Psoas muscle (tissue), 8 donors: Measurements from ENCODE around the gene SYT13. TPM values are rescaled to one million over a fixed set of nuclear protein-coding genes. Genes with fewer than 3 reads are reported as not detected.

Experiments
- ATAC-seq, 4 donors: fragments of 200-7000 bp; cut with Tn5 transposase; one replicate each; pipeline ENCODE4 v1.9.1; 2020; ENCODE audit warnings: moderate library complexity in 3 of 4, mild to moderate bottlenecking in 2 of 4
- DNase-seq, 2 donors: peaks; one replicate each; pipeline ENCODE4 v3.0.0-alpha.2; 2020
- H3K27ac ChIP-seq: fragments of 200-600 bp; one replicate; pipeline ENCODE4 v1.8.0; 2022
- H3K27me3 ChIP-seq, 3 donors: fragments of 200-600 bp in 1 of 3; one replicate each; pipeline versions ENCODE4 v1.6.1 to v1.8.0; 2013 to 2022; ENCODE audit warnings: low read length in 2 of 3, mild to moderate bottlenecking in 2 of 3, moderate library complexity in 1 of 3; ENCODE audit not compliant: insufficient read depth in 3 of 3
- H3K36me3 ChIP-seq, 2 donors: fragments of 200-600 bp in 1 of 2; one replicate each; pipeline versions ENCODE4 v1.6.1 to v1.8.0; 2013 to 2022; ENCODE audit warnings: low read depth in 1 of 2, mild to moderate bottlenecking in 1 of 2, moderate library complexity in 1 of 2; ENCODE audit not compliant: insufficient read depth in 1 of 2
- H3K4me1 ChIP-seq: fragments of 200-600 bp; one replicate; pipeline ENCODE4 v1.8.0; 2022
- H3K4me3 ChIP-seq: fragments of 200-600 bp; one replicate; pipeline ENCODE4 v1.8.0; 2022; ENCODE audit warnings: mild to moderate bottlenecking
- H3K9me3 ChIP-seq: fragments of 200-600 bp; one replicate; pipeline ENCODE4 v1.8.0; 2022
- CTCF ChIP-seq: fragments of 200-600 bp; IDR thresholded peaks from one replicate; pipeline ENCODE4 v1.8.0; 2022; ENCODE audit warnings: antibody characterized with exemption
- WGBS, 3 donors: extraction: QIAGEN DNeasy Blood & Tissue Kit; methylation state at CpG; one replicate each; pipeline versions ENCODE4 v1.1.6 to v1.1.7; 2013; 5-methylcytosine and 5-hydroxymethylcytosine counted together
- intact Hi-C, 2 donors: fragments of 100-400 bp; cut with DNase I; formaldehyde crosslinking; loops; one replicate each; pipeline versions ENCODE4 v1.11.0 to v1.14.2; 2022
- polyA plus RNA-seq, 3 donors: library from polyadenylated mRNA; stranded (reverse); fragments of 200-250 nt; gene quantifications; one replicate each; pipeline ENCODE4 v1.2.3, GENCODE V29; 2013
- total RNA-seq, 4 donors: library from RNA; stranded (reverse); fragmentation: NEBNext Ultra II Directional in 2 of 4; extraction: Animal tissue kit (Norgen Biotek cat#: 25700) in 2 of 4; gene quantifications; one replicate each; pipeline versions ENCODE4 v1.2.1 to v1.2.4, GENCODE V29; 2021 to 2023
- donor health status: healthy with polysubstance abuse.
- donor health status: DM: no; HTN: no; CAD: no; lungs with moderate emphysema.
- donor health status: Bipolar disorder and iron deficiency.
- donor health status: healthy.
- donor health status: DM: yes; HTN: yes; CAD: no.
- donor health status: DM: no; HTN: no; CAD: no.
- donor health status: DM: no; HTN: no; CAD: no.
- donor health status: DM: yes; HTN: yes; CAD: no.

SYT13 gene
- total and polyA plus RNA-seq, 7 donors = 0.05 to 0.22 (median 0.08) TPM; not detected in 1

- Histone ChIP-seq H3K9me3 (no peaks in the 10 kb centered on the region), H3K4me3 (peak overlapping the region; percentile 39), H3K27ac (peak overlapping the region; percentile 21), H3K27me3 (peaks cover 0 to 5% (median 4%) of the 10 kb centered on the region in 3 donors), H3K4me1 (peaks cover 9% of the 10 kb centered on the region), H3K36me3 (no peaks in the 10 kb centered on the region)
- no peak for DNase-seq
- TF ChIP-seq CTCF = no peak
- intact Hi-C loops = loop anchor here (2.0 to 10.0 kb wide), 4 partner anchors 38 to 398 kb away; no protein-coding TSS in a partner anchor
- WGBS, 3 donors = 39 to 41% (median 39%) methylated on average over 19 of the region's 19 CpGs
- ATAC-seq = peak; percentile 23 to 64 (median 54)
Measured at GRCh38 chr11:45333001-45333971, 47.1 kb upstream of the SYT13 start.

GRCh38 chr11:45332276-45332934, 46.3 kb upstream of the SYT13 start:
- H3K9me3 ChIP-seq = no peaks in the 10 kb centered on the region
- no peak for DNase-seq
- TF ChIP-seq CTCF = peak; percentile 84
- intact Hi-C loops = loop anchor here (1.0 to 10.0 kb wide), 5 partner anchors 38 to 398 kb away; no protein-coding TSS in a partner anchor
- WGBS, 3 donors = 14 to 15% (median 15%) methylated on average over 13 of the region's 13 CpGs
- H3K4me3 ChIP-seq = peak overlapping the region; percentile 39
- peaks cover 0 to 5% (median 4%) of the 10 kb centered on the region in 3 donors for H3K27me3 ChIP-seq
- peaks cover 9% of the 10 kb centered on the region for H3K4me1 ChIP-seq
- H3K27ac ChIP-seq = peak overlapping the region; percentile 21
- no peaks in the 10 kb centered on the region for H3K36me3 ChIP-seq
- peak in 3 of 4 donors; percentile 71 to 86 (median 71) for ATAC-seq

- Histone ChIP-seq H3K4me3 (no peak overlapping the region), H3K27ac (no peak overlapping the region), H3K4me1 (peaks cover 9% of the 10 kb centered on the region), H3K36me3 (no peaks in the 10 kb centered on the region), H3K27me3 (peaks cover 0 to 6% (median 4%) of the 10 kb centered on the region in 3 donors), H3K9me3 (no peaks in the 10 kb centered on the region)
- ATAC-seq (no peak), DNase-seq (no peak)
- intact Hi-C loops = loop anchor here (1.0 to 10.0 kb wide), 6 partner anchors 37 to 397 kb away; no protein-coding TSS in a partner anchor
- no peak for TF ChIP-seq CTCF
- WGBS, 3 donors = 55 to 61% (median 59%) methylated on average over 4 of the region's 4 CpGs
Measured at GRCh38 chr11:45331839-45332238, 45.7 kb upstream of the SYT13 start.

DNA sequence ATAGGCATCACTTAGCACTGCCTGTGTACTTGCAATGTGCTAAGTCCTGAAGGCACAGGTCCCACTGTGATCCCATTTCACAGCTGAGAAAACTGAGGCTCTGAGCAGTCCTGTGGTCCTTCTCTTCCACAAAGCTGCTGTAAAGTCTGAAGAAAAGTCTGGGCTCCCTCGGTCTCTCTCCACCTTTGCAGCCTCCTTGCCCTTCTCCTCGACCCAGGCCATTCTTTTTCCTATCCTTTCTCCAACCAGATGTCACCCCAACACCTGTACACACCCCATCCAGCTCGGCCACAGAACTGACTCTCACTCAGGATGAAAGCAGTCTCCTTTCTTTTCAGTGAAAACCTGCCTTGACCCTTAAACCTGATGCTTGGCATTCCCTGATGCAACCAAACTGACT, 42.6 kb upstream of the SYT13 start:
- Histone ChIP-seq H3K27ac (no peak overlapping the region), H3K4me3 (no peak overlapping the region), H3K27me3 (peaks cover 0 to 10% (median 4%) of the 10 kb centered on the region in 3 donors), H3K9me3 (no peaks in the 10 kb centered on the region), H3K36me3 (no peaks in the 10 kb centered on the region), H3K4me1 (peaks cover 9% of the 10 kb centered on the region)
- TF ChIP-seq CTCF = no peak
- ATAC-seq (no peak), DNase-seq (no peak)
- intact Hi-C loops = no loop called here
- WGBS, 3 donors = 73 to 74% (median 74%) methylated on average over 3 of the region's 3 CpGs
